ENCODE measurements around the gene SLC38A3.
A peak's percentile ranks its signal among the peaks of the same experiment; 100 is the strongest.
"Not testable (repeated sequence)": the region's sequence is repeated elsewhere in the genome, so short reads cannot be mapped to it uniquely, and the experiment has no call there.

Gene SLC38A3

DNA sequence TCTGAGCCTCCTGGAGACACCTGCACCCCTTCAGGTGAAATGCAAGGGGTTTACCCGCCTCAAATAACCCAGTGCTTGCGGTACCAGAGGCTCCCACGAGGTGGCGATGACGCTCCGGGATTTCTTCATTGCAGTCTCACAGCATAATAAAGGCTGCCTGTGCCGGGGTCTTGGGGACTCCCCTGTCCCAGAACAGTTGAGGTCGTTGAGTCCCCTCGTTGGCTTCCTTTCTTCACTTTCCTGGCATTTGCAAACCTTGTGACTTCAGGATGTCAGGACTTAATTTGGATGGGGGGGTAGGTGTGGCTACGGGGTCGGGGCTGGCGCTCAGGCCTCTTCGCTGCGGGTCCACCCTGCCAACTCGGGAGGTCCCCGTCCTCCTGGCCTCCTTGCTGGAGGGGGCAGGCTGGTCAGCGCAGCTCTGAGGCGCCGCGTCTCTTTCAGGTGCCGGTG, 12.4 kb upstream of the SLC38A3 start:
- peak; percentile 87 for DNase-seq

DNA sequence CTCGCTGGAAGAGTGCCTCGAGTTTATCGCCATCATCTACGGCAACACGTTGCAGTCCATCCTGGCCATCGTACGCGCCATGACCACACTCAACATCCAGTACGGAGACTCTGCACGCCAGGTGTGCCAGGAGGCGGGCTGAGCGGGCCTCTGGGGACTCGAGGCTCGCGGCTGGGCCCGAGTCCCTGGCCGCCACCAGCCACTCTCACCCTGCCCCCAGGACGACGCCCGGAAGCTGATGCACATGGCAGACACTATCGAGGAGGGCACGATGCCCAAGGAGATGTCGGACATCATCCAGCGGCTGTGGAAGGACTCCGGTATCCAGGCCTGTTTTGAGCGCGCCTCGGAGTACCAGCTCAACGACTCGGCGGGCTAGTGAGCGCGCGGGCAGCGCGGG, 11.8 kb upstream of the SLC38A3 start:
- no peak for DNase-seq

DNA sequence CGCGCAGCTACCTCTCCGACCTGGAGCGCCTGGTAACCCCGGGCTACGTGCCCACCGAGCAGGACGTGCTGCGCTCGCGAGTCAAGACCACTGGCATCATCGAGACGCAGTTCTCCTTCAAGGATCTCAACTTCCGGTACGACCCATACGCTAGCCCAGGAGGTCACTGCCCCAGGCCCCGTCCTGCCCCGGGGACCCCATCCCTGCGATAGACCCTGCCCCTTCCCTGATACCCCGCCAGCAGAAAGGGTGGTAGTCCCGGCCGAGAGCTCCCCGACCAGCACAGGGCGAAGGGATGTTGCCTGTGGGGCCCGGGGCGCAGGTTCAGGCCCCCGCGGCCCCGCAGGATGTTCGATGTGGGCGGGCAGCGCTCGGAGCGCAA, 11.3 kb upstream of the SLC38A3 start:
- DNase-seq = no peak

DNA sequence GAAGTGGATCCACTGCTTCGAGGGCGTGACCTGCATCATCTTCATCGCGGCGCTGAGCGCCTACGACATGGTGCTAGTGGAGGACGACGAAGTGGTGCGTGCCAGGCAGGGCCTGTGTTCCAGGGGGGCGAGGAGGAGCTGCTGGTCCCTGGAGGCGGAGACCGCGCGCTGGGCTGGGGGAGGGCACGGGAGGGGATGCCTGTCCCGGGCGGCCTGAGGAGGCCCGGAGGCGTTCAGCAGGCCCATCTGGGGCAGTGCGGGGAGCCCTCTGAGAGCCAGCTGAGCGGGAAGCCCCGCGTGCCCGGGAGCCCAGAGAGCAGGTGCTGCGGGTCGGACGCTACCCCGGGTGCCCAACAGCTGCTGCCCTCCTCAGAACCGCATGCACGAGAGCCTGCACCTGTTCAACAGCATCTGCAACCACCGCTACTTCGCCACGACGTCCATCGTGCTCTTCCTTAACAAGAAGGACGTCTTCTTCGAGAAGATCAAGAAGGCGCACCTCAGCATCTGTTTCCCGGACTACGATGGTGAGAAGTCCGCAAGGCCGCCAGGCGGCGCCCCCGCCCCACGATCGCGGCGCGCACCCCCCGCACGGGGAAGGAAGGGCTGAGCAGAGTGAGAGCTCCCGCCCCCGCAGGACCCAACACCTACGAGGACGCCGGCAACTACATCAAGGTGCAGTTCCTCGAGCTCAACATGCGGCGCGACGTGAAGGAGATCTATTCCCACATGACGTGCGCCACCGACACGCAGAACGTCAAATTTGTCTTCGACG, 10.8 kb upstream of the SLC38A3 start:
- DNase-seq = peak; percentile 88

DNA sequence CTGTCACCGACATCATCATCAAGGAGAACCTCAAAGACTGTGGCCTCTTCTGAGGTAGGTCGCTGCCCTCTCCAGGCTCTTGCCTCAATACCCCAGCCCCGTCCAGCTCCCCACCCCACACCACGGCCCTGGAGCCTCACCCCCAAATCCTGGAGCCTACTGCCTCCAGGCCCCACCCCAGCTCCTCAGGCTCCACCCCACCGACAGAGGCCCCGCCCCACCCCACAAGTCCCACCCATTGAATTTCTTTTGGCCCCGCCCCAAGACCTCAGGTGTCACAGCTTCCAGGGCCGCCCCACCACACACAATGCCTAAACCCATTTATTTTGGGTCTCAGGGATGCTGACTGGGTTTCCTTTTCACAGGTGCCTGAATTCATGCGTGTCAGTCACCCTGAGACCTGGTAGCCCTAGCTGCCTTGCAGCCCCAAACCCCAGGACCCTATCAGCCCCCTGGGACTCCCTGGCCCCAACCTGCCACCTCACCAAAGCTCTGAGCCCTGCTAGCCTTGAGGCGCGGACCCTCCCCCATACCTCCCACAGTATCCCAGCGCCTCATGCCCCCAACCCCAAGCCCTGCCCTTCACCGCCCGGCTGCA, 10.1 kb upstream of the SLC38A3 start:
- DNase-seq = peak; percentile 57

DNA sequence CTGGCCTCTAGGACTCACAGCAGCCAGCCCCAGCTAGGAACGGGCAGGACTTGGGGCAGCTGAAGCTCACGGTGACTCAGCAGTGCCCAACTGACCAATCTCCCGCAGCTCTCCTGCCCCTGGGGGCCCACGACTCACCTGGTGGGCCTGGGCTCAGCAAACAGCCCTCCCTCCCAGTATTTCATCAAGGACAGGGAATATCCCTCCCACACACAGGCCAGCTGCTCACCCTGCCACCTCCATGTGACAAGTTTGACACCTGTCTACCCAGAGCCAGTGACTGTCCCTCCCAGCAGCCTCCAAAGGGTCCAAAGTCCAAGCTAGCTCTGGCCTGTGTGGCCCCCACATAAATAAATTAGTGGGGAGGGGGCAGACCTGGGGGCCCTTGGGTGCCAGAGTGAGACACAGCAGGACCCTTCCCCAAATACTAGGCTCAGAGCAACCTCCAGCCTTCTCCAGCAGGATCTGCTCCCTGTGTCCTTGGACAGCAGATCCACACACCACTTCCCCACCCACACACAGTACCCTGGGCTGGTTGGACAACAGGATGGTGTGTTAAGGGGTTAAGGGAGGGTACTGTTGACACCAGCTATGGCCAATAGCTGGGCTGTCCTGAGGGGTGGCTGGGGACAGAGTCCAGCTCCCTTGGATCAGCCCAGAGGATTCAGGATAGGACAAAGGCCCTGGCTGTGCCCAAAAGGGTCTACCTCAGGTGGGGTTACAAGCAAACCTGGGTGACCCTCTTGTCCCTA, 9.4 kb upstream of the SLC38A3 start:
- no peak for DNase-seq

DNA sequence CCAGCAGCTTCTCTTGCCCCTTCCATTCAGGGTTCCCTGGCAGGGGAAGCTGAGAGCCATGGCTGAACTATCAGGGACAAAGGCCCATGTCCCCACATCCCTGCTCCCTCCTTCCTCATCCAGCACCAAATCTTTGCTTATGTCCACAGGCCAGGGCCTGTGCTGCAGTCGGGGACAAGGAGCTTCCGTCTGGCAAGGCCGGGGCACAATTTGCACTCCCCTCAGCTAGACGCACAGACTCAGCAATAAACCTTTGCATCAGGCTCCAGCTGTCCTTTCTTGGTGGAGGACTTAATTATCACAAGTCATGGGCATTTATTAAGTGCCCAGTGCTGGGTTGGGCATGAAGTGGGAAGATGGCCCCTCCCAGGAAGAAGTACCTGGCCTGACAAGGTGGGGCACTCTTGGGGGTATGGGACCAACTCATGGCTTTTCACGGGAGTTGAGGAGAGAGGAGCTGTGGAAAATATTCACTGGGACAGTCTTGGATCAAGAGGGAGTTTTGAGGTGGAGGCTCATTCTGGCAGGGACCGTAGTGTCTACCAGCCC, 8.7 kb upstream of the SLC38A3 start:
- DNase-seq = no peak

DNA sequence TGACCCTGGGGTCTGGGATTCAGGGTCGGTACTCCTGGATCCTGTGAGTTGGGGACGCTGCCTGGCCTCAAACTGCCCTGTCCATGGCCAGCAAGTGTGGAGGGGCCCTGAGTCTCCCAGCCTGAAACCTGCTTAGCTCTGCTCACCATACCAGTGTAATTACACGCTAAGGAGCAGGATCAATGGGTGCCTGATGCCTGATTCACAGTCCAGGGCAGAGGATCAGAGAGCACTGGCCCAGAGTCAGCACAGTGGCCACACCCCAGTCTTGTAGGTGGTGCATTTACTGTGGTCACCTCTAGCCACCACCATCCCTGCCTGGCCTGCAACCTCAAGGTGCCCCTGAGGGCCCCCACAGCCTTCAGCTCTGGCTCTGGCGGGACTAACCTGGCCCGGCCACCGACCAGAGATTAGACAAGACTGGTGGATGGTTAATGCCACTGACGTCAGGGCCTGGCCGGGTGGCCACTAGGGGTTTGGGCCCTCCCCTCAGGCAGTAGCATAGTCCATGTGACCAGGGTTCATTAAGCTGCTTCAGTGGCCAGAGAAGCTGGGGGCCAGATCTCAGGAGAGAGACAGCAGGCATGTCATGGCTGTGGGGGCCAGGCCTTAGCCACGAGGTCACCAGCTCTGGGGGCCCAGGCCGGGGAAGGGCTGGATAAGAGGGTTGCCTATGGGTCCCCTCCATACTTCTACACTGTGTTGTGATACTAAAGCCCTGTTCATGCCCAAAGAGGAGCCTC, 3.3 kb upstream of the SLC38A3 start:
- no peak for DNase-seq

DNA sequence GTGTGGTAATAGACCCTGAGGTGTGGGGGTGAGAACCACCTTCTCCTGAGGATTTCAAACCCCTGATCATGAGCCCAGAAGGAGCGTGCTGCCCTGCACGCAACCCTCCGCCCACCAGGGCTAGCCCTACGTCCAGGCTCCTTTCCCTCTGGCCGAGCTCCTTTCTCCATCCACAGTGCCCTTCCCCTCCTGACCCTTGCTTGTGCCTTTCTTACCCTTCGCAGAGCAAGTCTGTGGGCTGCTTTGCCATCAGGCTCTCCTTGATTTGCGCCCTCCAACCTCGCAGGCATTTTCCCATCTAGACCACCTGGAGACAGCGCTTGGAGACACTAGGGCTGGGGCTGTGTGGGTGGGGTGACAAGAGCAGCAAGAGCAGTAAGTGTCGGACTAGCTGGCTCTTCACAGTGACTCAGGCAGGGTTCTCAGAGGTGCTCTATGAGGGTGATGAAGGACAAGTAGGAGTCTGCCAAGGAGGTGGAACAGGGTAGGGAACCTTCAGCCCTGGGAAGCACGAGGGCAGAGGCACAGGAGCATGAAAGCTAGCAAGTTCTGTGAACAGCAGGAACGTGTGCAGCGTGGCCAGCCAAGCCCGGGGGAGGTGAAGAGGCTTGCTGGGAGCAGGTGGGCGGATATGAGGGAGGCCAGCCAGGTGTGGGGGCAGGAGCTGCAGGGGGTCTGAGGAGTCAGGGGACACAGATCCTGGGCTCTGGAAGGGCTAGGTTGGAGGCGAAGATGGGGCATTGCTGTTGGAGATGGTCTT, 2.5 kb upstream of the SLC38A3 start:
- DNase-seq = no peak

DNA sequence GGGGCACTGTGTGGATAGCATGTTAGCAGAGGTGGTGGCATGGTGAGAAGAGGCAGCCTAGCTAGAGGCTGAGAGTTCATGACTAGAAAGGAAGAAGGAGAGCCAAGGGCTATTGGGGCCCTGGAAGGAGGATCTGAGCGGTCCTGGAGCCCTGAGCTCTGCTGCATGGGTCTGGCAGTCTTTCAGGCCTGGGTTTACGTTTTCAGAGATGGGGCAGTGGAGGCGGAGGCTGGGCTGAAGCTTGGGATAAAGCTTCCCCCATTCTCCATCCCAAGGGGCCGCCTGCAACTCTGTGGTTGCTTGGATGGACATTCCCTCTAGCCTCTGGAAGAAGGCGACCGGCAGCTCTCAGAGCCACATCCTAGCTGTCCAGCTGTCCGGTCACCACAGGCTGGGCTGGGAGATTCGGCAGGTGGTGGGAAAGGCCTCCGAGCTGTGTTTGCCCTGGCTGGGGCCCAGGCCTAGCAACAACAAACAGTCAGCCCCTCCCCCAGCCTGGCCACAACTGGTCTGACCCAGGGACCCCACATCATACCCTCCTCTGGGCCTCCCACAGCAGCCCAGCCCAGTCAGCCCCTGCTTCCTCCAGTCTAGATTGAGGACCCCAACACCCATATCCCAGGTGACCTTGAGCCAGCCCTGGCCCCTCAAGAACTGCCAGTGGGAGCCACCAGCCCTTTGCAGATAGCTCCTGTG, 1.8 kb upstream of the SLC38A3 start:
- no peak for DNase-seq

DNA sequence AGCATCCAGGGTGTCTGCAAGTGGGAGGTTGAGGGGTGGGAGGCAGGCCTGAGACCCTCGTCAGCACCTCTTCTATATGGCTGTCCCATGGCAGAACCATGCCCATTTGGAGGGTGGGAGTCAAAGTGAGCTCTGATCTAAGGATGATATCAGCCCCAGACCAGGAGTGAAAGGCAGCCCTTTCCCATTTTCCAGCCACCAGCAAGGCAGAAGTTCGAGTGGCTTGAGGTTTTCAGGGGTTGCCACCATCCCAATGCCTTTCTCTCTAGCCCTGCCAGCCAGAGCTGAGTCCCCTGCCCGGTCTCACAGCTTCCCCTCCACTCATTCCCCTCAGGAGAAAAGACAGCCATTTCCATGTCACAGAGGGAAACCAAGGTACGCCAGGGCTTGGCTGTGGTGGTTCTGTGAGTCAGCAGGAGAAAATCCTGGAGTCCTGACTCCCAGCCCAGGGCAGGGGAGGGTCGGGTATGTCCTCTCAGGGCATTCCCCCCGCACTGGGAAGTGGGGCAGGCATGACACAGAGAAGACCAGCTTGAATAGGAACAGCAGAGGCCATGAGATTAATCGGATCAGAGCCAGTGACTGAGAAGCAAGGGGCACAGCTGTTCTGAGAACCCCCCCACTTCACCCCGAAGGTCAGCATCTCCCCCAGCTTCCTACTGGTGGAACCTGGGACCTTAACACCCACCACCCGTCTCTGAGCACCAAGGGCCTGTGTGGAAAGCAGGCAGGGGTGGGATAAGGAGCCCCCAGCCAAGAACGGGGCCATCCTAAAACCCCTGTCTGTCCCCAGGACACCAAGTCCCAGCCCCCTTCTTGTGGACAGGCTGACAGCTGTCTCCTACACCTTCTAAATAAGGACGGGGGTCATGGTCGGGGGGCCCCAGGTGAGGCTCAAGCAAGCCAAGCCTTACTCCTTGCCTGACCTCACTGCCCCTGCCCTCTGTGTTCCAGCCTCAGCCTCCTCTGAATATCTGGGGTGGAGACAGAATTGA, 965 bp upstream of the SLC38A3 start:
- DNase-seq = no peak

DNA sequence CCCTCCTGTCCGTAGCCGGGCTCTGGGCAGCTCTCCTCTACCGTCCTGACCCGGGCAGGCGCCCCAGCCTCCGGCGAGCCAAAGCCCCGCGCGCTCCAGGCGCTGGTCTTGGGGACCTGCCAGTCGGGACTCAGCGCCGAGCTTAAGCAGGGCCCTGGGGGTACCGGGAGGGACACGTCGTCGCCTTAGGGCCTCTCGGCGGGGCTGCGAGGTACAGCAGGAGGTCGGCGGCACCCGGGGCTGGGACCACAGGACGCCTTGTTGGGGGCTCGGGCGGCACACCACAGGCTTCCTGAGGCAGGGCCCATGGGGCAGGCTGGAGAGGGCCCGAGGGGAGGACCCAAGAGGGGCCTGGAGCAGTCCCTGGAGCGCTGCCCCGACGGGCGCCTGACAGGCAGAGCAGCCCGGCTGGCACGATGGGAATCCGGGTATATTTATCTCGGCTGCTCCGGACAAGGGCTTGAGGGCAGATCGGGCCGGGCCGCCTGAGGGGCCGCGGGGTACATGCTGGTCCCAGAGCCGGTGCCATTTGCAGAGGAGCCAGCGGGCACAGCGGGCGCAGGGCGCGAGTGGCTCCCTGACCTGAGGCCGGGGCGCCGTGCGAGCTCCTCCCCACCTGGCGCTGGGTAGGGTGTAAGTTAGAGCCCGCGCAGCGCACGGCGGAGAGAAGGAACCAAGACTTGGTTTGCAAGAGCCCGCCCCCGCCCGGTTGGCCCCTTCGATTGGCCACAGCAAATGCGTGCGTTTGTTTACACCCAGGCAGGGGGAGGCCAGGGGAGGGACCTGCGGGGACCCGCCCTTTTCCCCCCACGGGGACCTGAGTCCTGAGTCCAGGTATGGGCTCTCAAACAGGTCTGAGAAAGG, 574 bp downstream of the SLC38A3 start:
- DNase-seq = peak; percentile 40

DNA sequence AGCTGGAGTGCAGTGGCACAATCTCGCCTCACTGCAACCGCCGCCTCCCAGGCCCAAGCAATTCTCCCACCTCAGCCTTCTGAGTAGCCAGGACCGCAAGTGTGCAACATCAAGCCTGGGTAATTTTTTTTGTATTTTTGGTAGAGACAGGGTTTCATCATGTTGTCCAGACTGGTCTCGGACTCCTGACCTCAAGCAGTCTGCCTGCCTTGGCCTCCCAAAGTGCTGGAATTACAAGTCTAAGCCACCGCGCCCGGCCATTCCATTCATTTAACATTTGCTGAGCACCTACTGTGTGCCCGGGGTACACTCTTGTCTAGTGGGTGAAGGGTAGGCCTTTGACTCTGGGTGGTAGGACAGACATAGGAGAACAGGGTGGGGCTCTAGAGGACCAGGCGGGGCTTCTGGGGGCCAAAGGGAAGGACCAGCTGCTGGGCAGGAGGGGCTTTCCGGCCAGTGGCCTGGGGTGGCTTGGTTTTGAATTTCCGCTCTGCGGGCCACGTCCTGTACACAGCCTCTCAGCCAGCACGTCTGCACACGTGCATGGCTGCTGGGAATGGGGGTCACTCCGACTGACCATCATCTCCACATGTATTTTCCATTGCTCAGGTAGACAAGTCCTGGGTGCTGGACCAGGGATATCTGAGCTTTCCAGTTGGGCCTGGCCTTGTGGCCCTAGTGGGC, 2.4 kb downstream of the SLC38A3 start:
- no peak for DNase-seq

DNA sequence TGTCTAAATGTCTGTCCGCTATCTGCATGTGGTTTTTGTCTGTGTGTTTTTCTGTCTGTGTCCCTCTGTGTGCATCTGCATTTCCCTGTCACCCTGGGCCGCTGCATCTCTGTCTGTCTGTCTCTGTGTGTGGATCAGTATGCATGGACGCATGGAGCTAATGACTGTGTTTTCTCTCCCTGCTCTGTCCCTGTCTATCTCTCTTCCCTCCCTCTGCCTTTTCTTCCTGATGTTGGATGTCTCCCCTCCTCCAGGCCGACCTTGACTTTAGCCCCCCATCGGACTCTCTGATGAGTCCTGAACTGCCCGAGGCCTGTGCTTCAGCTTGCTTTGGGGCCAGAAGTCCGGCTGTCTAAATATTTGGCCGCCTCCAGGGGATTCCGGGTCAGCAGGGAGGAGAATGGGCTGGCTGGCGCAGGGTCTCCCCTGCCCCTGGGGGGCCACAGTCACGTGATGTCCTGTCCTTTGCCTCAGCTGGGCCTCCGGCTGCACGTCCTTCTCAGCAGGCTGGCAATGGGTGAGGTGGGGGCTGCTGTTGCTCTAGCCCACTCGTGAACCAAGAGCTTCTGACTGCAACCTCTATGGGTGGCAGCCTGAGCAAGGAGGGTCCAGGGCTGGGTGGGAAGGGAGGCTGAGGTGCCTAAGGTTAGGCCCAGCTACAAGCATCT, 3.7 kb downstream of the SLC38A3 start:
- DNase-seq = no peak

DNA sequence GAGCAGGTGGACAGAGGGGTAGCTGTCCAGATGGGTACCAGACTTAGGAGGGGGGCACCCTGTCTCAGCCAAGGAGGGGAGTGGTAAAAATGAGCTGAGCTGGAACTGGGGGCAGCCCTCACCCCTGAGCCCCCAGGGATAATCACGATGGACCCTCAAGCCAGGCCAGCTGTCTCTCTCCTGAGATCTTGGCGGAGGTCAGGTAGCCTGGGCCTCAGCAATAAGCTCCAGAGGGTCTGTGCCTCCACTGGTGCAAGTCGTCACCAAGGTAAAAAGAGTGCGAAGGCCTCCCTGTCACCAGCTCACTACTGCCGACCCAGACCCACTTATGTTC, 5.1 kb downstream of the SLC38A3 start:
- DNase-seq = no peak

DNA sequence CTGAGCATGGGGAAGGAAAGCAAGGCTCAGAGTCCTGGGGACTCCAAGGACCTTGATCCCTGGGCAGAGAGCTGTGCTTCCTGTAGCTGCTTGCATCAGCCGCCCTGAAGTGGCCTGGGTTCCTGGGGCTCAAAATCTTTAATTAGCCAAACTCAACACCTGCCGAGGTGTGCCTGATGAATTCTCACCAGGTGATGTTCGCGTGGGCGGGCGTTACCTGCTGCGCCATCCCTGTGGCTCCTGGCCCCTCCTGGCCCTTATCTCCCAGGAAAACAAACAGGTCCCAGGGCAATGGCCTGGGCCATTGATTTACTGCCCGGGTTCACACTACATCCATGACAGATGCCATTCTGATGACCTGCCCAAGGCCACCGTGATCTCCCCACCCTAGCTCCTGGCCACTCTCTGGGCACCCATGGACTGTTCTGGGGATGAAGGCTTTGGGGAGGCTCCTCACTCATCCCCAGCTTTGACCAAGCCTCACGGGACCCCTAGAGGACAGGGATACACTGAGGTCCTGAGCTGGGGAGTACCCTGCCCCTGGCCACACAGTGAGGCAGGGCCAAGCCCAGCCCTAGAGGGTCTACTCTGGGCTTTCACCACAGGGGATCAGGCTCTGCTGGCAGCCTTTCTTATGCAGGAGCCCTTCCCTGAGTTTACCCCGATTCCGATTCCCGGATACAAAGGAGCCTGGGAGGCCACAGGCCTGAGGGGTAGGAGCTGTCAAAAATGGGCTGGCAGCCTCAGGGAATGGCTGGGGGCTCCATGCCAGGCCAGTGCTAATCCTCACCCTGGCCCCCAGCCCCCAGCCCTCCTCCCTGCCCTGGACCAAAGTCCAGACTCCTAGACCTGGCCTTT, 5.7 kb downstream of the SLC38A3 start:
- DNase-seq = no peak

DNA sequence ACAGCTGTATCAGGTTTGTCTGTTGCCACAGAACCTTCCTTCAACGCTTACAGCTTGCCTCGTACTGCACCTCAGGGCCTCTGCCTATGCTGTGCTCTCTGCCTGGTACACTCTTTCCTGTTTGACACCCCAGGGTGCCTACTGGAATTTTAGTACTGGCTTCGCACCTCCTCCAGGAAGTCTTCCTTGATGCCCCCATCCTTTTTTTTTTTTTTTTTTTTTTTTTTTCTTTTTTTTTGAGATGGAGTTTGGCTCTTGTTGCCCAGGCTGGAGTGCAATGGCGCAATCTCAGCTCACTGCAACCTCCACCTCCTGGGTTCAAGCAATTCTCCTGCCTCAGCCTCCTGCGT, 6.3 kb downstream of the SLC38A3 start:
- DNase-seq = not testable (repeated sequence)
